Stimulated activated CD8-positive, alpha-beta memory T cell treated with anti-CD3 and anti-CD28 coated beads, Interleukin-2, amount 100 ng/mL, for 1 hour (primary cell): ENCODE data around the gene MAML3.
A peak's percentile ranks its signal among the peaks of the same experiment; 100 is the strongest.

ENCODE experiments used
- DNase-seq, 2 donors: peaks; one replicate each; pipeline ENCODE4 v3.0.0-alpha.2; 2020; ENCODE audit warnings: low read depth in 2 of 2

Gene MAML3

GRCh38 chr4:140153718-140154571 is at the start of gene MAML3:
MAML3 (minus strand) TSS chr4:140154184; CDS start chr4:140153327, 857 bp downstream.
- peak; percentile 49 to 64 for DNase-seq

DNA sequence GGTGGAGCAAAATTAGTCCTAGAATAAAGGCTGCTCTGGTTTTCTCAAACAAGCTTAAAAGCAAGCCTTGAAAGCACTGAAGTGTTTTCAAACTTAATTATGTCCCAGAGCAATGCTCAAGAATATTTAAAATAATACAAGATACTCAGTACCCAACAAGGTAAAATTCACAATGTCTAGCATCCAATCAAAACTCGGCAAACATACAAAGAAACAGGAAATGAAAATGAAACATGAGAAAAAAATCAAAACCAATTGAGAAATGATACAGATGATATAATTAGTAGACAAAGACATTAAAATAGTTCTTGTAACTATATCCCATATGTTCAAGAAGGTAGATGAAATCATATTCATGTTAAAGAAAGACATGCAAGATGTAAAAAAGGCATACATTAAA is 45.0 kb upstream of the MAML3 start:
- no peak for DNase-seq

GRCh38 chr4:140195806-140196205 is 41.8 kb upstream of the MAML3 start:
- DNase-seq = no peak

GRCh38 chr4:140189805-140190204 is 35.8 kb upstream of the MAML3 start:
- DNase-seq = no peak

- DNase-seq = no peak
Measured at GRCh38 chr4:140188975-140189374, 35.0 kb upstream of the MAML3 start.

DNA sequence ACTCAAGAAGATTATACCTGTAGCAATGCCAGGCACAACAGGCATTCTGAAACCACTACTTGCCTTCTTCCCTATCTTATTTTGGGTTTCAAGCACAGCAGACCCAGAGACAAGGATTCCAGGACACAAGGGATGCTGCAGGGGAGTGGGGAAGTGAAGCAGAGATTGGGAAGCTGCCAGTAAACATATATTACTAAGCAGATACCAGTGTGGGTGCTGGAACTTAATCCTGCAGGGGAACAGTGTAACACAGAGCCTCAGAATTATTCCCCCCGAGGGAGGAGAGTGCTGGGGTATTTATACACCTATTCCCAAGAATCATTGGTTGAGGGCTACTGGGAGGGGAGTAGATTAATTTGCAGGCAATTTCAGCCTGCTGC is 33.3 kb upstream of the MAML3 start:
- no peak for DNase-seq

DNA sequence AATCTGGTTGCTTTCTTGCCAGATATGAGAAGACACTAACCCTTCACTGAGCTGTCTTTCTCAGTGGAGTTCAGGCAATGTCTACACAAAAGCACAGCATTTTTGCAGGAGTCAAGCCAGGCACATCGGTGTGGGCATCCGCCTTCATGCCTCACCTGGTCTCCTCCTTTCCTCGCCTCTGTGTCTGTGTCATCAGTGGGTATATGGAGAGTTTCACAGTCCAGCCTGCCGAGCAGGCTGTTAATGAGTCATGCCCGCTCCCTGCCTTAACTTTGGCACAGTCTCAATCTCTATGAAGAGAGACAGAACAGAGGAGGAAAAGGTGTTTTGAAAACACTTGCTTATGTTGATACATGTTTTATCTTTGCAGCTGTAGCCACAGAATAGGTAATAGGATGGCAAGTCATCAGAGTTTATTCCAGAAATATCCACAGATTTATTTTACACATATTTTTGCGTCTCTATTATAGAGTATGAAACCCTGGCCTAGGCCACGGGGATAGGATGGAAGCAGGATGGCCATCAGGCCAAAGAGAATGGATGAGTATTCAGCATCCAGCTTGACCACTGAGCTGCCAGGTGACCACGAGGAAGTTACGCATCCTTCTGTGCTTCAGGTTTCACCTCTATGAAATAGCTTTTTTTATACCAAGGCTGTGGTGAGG is 32.8 kb upstream of the MAML3 start:
- DNase-seq = no peak

DNA sequence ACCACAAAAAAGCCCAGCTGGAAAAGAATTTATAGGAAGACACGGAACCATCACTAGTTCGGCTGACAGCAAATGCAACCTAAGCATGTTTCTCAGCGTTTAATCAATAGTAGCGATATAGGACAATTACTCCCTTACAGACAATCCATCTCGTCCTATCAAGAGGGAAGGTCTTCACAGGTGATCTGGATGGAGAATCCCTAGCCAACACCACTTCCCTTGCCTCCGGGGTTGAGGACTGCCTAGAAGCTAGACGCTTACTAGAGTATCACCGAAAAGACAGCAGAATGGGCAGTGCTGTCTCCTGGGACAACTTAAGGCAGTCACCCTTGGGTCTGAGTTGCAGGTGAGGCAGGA is 32.1 kb upstream of the MAML3 start:
- no peak for DNase-seq

- DNase-seq = no peak
Measured at GRCh38 chr4:140185412-140186081, 31.6 kb upstream of the MAML3 start.

DNA sequence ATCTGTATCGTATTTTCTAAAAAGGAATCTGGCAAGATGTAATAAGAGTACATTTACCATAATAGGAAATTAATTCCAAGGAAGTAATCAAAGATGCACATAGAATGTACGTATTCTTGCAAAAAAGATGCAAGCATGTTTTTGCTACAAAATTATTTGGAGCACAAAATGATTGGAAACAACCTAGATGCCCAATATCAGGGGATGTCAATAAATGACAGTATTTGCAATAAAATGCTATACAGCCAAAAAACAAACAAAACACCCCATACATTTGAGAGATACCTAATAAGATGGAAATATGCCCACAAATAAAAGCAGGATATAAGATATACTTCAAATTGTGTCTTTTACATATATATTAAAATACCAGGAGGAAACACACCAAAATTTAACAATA is 29.3 kb upstream of the MAML3 start:
- DNase-seq = no peak

DNA sequence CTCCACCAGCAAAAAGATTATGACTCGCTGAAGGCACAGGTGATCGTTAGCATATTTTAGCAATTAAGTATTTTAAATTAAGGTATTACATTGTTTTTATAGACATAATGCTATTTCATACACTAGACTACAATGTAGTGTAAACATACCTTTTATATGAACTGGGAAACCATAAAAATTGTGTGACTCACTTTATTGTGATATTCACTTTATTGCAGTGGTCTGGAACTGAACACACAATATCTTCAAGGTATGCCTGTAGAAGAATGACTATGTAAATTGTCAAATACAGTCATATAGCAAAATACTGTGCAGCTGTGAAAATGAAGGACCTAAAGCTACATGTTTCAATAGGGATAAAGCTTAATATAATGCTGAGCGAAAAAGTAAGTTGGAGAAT is 26.6 kb upstream of the MAML3 start:
- no peak for DNase-seq

- DNase-seq = no peak
Measured at GRCh38 chr4:140176735-140177134, 22.8 kb upstream of the MAML3 start.

DNA sequence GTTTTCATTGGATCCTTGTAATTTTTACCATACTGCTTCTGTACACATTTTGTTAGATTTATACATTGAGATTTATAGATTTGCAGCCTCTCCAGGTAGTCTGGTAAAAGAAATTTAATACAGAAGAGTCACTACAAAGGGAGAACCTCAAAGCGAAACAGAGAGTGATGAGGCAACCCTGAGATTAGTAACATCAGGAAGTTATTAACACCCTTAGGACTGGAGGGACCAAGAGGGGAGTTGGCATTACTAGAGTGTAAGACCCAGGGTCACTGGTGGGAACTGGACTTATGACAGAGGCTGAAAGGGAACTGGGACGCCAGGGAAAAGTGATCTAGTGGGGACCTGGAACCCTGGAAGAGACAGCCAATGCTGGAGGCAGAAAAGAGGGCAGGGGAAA is 20.6 kb upstream of the MAML3 start:
- DNase-seq = no peak

DNA sequence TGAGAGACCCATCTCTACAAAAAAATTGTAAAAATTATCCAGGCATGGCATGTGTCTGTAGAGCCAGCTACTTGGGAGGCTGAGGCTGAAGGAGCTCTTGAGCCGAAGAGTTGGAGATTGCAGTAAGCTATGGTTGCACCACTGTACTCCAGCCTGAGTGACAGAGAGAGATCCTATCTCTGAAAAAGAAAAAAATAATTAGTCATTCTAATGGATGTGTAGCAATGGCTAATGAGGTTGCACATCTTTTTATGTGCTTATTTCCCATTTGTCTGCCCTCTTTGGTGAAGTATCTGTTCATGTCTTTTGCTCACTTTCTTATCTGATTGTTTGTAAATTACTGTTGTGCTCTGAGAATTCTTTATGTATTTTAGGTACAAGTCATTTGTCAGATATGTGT is 19.0 kb upstream of the MAML3 start:
- DNase-seq = no peak

GRCh38 chr4:140170299-140170698 is 16.3 kb upstream of the MAML3 start:
- DNase-seq = no peak

DNA sequence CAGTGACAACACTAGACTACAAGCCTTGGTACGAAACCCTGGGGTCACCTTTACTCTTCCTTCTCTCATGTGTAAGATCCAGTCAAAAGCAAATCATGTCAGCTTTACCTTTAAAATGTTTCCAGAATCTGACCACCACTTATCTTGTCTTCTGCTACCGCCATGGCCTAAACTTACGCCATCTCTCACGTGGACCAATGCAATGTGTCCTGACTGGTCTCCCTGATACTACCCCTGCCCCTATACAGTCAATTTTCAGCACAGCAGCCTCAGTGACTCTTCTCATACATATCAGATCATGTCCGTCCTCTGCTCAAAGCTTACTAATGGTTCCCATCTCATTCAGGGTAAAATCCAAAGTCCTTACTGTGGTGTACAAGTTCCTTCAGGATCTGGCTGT is 15.0 kb upstream of the MAML3 start:
- no peak for DNase-seq

DNA sequence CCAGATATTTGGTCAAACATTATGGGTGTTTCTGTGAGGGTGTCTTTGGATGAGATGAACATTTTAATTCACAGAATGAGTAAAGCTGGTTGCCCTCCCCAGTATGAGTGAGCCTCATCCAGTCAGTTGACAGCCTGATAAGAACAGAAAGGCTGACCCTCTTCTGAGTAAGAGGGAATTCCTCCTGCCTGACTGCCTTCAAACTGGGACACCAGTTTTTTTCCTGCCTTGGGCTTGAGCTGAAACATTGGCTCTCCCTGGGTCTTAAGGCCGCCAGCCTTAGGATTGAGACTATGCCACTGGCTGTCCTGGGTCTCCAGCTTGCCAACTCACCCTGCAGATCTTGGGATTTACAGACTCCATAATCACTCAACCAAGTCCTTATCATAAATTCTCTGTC is 14.5 kb upstream of the MAML3 start:
- no peak for DNase-seq

DNA sequence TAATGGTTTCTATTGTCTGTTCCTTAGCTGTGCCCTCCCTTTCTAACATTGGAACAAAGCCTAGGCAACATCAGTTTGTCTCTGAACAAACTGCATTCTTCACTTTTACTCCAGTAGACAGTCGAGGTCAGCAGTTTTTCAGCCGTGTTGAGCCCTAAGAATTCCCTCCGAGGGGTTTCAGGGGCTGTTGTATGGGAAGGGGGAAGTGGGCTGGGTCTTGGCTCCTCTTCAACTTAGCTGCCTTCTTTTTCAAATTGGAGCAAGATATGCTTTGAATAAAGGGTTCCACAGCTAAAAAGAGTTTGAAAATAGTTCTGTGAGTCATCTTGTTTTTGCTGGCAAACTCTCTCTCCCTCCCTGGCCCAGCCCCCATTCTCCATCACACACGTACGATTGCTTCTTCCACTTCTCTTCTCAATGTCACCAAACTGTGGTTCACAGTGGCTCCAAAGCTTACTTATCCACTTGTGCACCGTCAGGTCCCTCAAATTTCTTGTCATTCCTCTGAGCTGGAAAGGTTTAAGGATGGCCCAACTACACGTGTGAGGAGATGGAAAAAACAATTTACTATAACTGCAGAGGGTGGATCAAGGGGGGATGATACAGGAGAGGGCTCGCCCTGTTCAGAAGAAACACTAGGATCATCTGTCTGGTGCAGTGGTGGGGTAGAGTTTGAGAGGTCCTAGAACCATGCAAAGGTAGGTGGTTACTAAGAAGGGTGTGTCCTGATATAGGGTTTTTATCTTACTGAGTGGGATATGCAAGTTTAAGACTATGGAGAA is 9.2 kb upstream of the MAML3 start:
- DNase-seq = no peak

DNA sequence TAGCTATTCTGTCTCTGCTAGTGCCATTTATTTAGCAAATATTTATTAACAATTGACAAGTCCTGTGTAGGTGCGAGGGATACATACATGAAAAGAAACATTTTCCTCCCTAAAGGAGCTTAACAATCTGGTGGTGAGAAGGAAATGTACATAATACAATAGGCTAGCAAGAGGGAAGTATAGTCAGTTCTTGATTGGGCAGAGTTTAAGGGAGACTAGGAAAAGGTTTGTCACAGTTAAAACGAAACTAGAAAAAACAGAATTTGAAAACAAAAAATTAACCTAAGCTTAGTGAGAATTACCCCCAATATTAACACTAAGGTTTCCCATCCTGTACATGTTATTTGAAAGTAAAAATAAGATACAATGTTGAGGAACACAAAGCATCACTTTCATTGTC is 8.6 kb upstream of the MAML3 start:
- no peak for DNase-seq

- DNase-seq = no peak
Measured at GRCh38 chr4:140158365-140159030, 4.5 kb upstream of the MAML3 start.

GRCh38 chr4:140157341-140157740 is 3.4 kb upstream of the MAML3 start:
- DNase-seq = no peak
